CD4-positive, CD25-positive, alpha-beta regulatory T cell (primary cell): ENCODE results near the gene MOCS1. TPM values are rescaled to one million over a fixed set of nuclear protein-coding genes. Genes with fewer than 3 reads are reported as not detected.
"Not testable (repeated sequence)": the region's sequence is repeated elsewhere in the genome, so short reads cannot be mapped to it uniquely, and the experiment has no call there.

Experiments used
- ATAC-seq, 2 donors: fragments of 150-1000 bp; cut with Tn5 transposase; one replicate each; pipeline ENCODE4 v1.10.0; 2021; ENCODE audit warnings: low read depth in 2 of 2, moderate number of reproducible peaks in 2 of 2, moderate library complexity in 1 of 2
- DNase-seq, 3 donors: peaks; one replicate each; pipeline versions ENCODE4 v3.0.0 to v3.0.0-alpha.2; 2012 to 2022; ENCODE audit warnings: mixed read lengths in 1 of 3
- H3K27ac ChIP-seq: one replicate; pipeline ENCODE4 v1.7.0; 2013; ENCODE audit warnings: mild to moderate bottlenecking, low read length; ENCODE audit not compliant: insufficient read depth, poor library complexity, severe bottlenecking
- H3K27me3 ChIP-seq: one replicate; pipeline ENCODE4 v1.7.0; 2013; ENCODE audit warnings: low read length; ENCODE audit not compliant: control insufficient read depth, insufficient read depth
- H3K36me3 ChIP-seq: one replicate; pipeline ENCODE4 v1.7.0; 2013; ENCODE audit warnings: mild to moderate bottlenecking, low read length, moderate library complexity; ENCODE audit not compliant: control insufficient read depth, insufficient read depth
- H3K4me1 ChIP-seq: 2 replicates; pipeline ENCODE4 v1.7.0; 2013; ENCODE audit warnings: mild to moderate bottlenecking, low read length; ENCODE audit not compliant: insufficient read depth, control insufficient read depth, poor library complexity, severe bottlenecking
- H3K4me3 ChIP-seq: one replicate; pipeline ENCODE4 v1.7.0; 2013; ENCODE audit warnings: low read depth, mild to moderate bottlenecking, low read length, moderate library complexity
- H3K9me3 ChIP-seq, 2 experiments: 1 replicate in 1 of 2; 2 replicates in 1 of 2; pipeline ENCODE4 v1.7.0; 2013; ENCODE audit warnings: low read length in 2 of 2, mild to moderate bottlenecking in 1 of 2, moderate library complexity in 1 of 2; ENCODE audit not compliant: control insufficient read depth in 2 of 2
- H3K27ac Mint-ChIP-seq, 3 donors: one replicate each; pipeline ENCODE4 v1.8.0; 2020 to 2022; ENCODE audit warnings: mild to moderate bottlenecking in 3 of 3, mixed read lengths in 3 of 3, moderate library complexity in 2 of 3
- H3K27me3 Mint-ChIP-seq: one replicate; pipeline ENCODE4 v1.8.0; 2022; ENCODE audit warnings: mild to moderate bottlenecking, mixed read lengths
- H3K36me3 Mint-ChIP-seq: one replicate; pipeline ENCODE4 v1.8.0; 2020; ENCODE audit warnings: mixed read lengths
- H3K4me1 Mint-ChIP-seq, 4 donors: one replicate each; pipeline ENCODE4 v1.8.0; 2020 to 2022; ENCODE audit warnings: mixed read lengths in 4 of 4, mild to moderate bottlenecking in 1 of 4
- H3K4me3 Mint-ChIP-seq, 4 donors: one replicate each; pipeline ENCODE4 v1.8.0; 2020 to 2022; ENCODE audit warnings: mild to moderate bottlenecking in 4 of 4, mixed read lengths in 4 of 4, moderate library complexity in 3 of 4
- H3K9me3 Mint-ChIP-seq, 7 donors: one replicate each; pipeline ENCODE4 v1.8.0; 2020 to 2022; ENCODE audit warnings: mixed read lengths in 7 of 7, mild to moderate bottlenecking in 3 of 7, moderate library complexity in 2 of 7
- polyA plus RNA-seq, 4 donors: library from polyadenylated mRNA; unstranded; fragments of 300-500 nt; fragmentation: Illumina TruSeq; gene quantifications; one replicate each; pipeline ENCODE4 v1.2.3, GENCODE V29; 2021
- total RNA-seq: library from RNA; stranded (reverse); gene quantifications from one replicate; pipeline ENCODE4 v1.2.3, GENCODE V29; 2022

MOCS1 gene
- total and polyA plus RNA-seq, 5 donors from 2014 or later: 0.10 to 0.69 (median 0.32) TPM; not detected in 2

- Histone ChIP-seq H3K27ac (no peak overlapping the region), H3K4me1 (no peaks in the 10 kb centered on the region), H3K36me3 (no peaks in the 10 kb centered on the region), H3K9me3 (no peaks in the 10 kb centered on the region), H3K27me3 (no peaks in the 10 kb centered on the region), H3K4me3 (no peak overlapping the region)
- Mint-ChIP-seq H3K27ac (no peak overlapping the region), H3K27me3 (no peaks in the 10 kb centered on the region), H3K36me3 (no peaks in the 10 kb centered on the region), H3K4me3 (no peak overlapping the region), H3K9me3 (peaks cover 0 to 3% (median 1%) of the 10 kb centered on the region in 7 donors), H3K4me1 (no peaks in the 10 kb centered on the region)
- no peak for ATAC-seq
- no peak for DNase-seq
These were observed 39.4 kb upstream of the MOCS1 start for GRCh38 chr6:39973661-39974060.

- not testable (repeated sequence) for H3K4me3 ChIP-seq, ATAC-seq, H3K27ac Mint-ChIP-seq, H3K27me3 Mint-ChIP-seq, H3K4me1 ChIP-seq, H3K36me3 ChIP-seq, H3K36me3 Mint-ChIP-seq, H3K27me3 ChIP-seq, DNase-seq, H3K9me3 Mint-ChIP-seq, H3K27ac ChIP-seq, H3K4me1 Mint-ChIP-seq, H3K4me3 Mint-ChIP-seq, H3K9me3 ChIP-seq
These were observed 38.5 kb upstream of the MOCS1 start for GRCh38 chr6:39972717-39973116.

GRCh38 chr6:39971131-39971530 lies 36.9 kb upstream of the MOCS1 start:
- H3K9me3 Mint-ChIP-seq, H3K4me3 ChIP-seq, H3K9me3 ChIP-seq, H3K27ac ChIP-seq, ATAC-seq, H3K36me3 ChIP-seq, H3K4me1 Mint-ChIP-seq, H3K4me1 ChIP-seq, H3K27me3 ChIP-seq, DNase-seq, H3K27me3 Mint-ChIP-seq, H3K4me3 Mint-ChIP-seq, H3K27ac Mint-ChIP-seq, H3K36me3 Mint-ChIP-seq: not testable (repeated sequence)

- Histone ChIP-seq H3K27ac (no peak overlapping the region), H3K4me3 (no peak overlapping the region), H3K36me3 (no peaks in the 10 kb centered on the region), H3K27me3 (peaks cover 3% of the 10 kb centered on the region), H3K9me3 (no peaks in the 10 kb centered on the region), H3K4me1 (no peaks in the 10 kb centered on the region)
- Mint-ChIP-seq H3K27ac (no peak overlapping the region), H3K27me3 (no peaks in the 10 kb centered on the region), H3K4me3 (no peak overlapping the region), H3K9me3 (peaks cover 0 to 4% (median 0%) of the 10 kb centered on the region in 7 donors), H3K36me3 (no peaks in the 10 kb centered on the region), H3K4me1 (no peaks in the 10 kb centered on the region)
- DNase-seq: no peak
- no peak for ATAC-seq
These were observed 31.5 kb upstream of the MOCS1 start for GRCh38 chr6:39965751-39966150.

GRCh38 chr6:39964530-39964929 lies 30.3 kb upstream of the MOCS1 start:
- Mint-ChIP-seq H3K4me3 (no peak overlapping the region), H3K4me1 (no peaks in the 10 kb centered on the region), H3K9me3 (peaks cover 0 to 4% (median 0%) of the 10 kb centered on the region in 7 donors), H3K36me3 (no peaks in the 10 kb centered on the region), H3K27me3 (no peaks in the 10 kb centered on the region), H3K27ac (peak overlapping the region in 1 of 3 donors; percentile 21)
- Histone ChIP-seq H3K4me3 (no peak overlapping the region), H3K36me3 (no peaks in the 10 kb centered on the region), H3K9me3 (no peaks in the 10 kb centered on the region), H3K27ac (no peak overlapping the region), H3K27me3 (peaks cover 3% of the 10 kb centered on the region), H3K4me1 (no peaks in the 10 kb centered on the region)
- ATAC-seq (no peak), DNase-seq (no peak)

GRCh38 chr6:39964094-39964493 lies 29.8 kb upstream of the MOCS1 start:
- Histone ChIP-seq H3K36me3 (no peaks in the 10 kb centered on the region), H3K27me3 (peaks cover 3% of the 10 kb centered on the region), H3K9me3 (no peaks in the 10 kb centered on the region), H3K4me3 (no peak overlapping the region), H3K4me1 (no peaks in the 10 kb centered on the region), H3K27ac (no peak overlapping the region)
- H3K27ac Mint-ChIP-seq: peak overlapping the region in 1 of 3 donors; percentile 21
- no peak for ATAC-seq
- DNase-seq: no peak
- no peaks in the 10 kb centered on the region for H3K4me1 Mint-ChIP-seq
- H3K9me3 Mint-ChIP-seq: peaks cover 0 to 4% (median 1%) of the 10 kb centered on the region in 7 donors
- H3K36me3 Mint-ChIP-seq: no peaks in the 10 kb centered on the region
- H3K27me3 Mint-ChIP-seq: no peaks in the 10 kb centered on the region
- no peak overlapping the region for H3K4me3 Mint-ChIP-seq

- Histone ChIP-seq H3K9me3 (no peaks in the 10 kb centered on the region), H3K4me3 (no peak overlapping the region), H3K27me3 (peaks cover 3% of the 10 kb centered on the region), H3K27ac (no peak overlapping the region), H3K36me3 (no peaks in the 10 kb centered on the region), H3K4me1 (no peaks in the 10 kb centered on the region)
- Mint-ChIP-seq H3K4me3 (no peak overlapping the region), H3K4me1 (no peaks in the 10 kb centered on the region), H3K27ac (no peak overlapping the region), H3K36me3 (no peaks in the 10 kb centered on the region), H3K27me3 (no peaks in the 10 kb centered on the region), H3K9me3 (peaks cover 0 to 4% (median under 1%) of the 10 kb centered on the region in 7 donors)
- no peak for DNase-seq
- ATAC-seq: no peak
These were observed 28.6 kb upstream of the MOCS1 start for GRCh38 chr6:39962831-39963230.

- Mint-ChIP-seq H3K27me3 (no peaks in the 10 kb centered on the region), H3K36me3 (no peaks in the 10 kb centered on the region), H3K27ac (no peak overlapping the region), H3K9me3 (peaks cover 0 to 5% (median 0%) of the 10 kb centered on the region in 7 donors), H3K4me1 (no peaks in the 10 kb centered on the region), H3K4me3 (no peak overlapping the region)
- no peak for DNase-seq
- ATAC-seq: no peak
- Histone ChIP-seq H3K36me3 (no peaks in the 10 kb centered on the region), H3K27ac (no peak overlapping the region), H3K4me1 (no peaks in the 10 kb centered on the region), H3K4me3 (no peak overlapping the region), H3K9me3 (no peaks in the 10 kb centered on the region), H3K27me3 (peaks cover 3% of the 10 kb centered on the region)
These were observed 26.9 kb upstream of the MOCS1 start for GRCh38 chr6:39961178-39961577.
